Type B pancreatic cell (in vitro differentiated cells): ENCODE results near the gene TJAP1. TPM values are rescaled to one million over a fixed set of nuclear protein-coding genes. Genes with fewer than 3 reads are reported as not detected.

Source experiments
- DNase-seq: peaks from one replicate; pipeline ENCODE4 v3.0.0; 2021; ENCODE audit warnings: mixed read lengths; ENCODE audit not compliant: unreplicated experiment; ENCODE audit errors: extremely low spot score
- H3K27ac Mint-ChIP-seq: 2 replicates; pipeline ENCODE4 v1.8.0; 2021; ENCODE audit warnings: mild to moderate bottlenecking, mixed read lengths
- H3K27me3 Mint-ChIP-seq: 2 replicates; pipeline ENCODE4 v1.8.0; 2021; ENCODE audit warnings: mixed read lengths
- H3K36me3 Mint-ChIP-seq: 2 replicates; pipeline ENCODE4 v1.8.0; 2021; ENCODE audit warnings: mixed read lengths
- H3K4me1 Mint-ChIP-seq: one replicate; pipeline ENCODE4 v1.8.0; 2021; ENCODE audit warnings: mixed read lengths; ENCODE audit not compliant: unreplicated experiment
- H3K4me3 Mint-ChIP-seq: 2 replicates; pipeline ENCODE4 v1.8.0; 2021; ENCODE audit warnings: mild to moderate bottlenecking, mixed read lengths
- H3K9me3 Mint-ChIP-seq: 2 replicates; pipeline ENCODE4 v1.8.0; 2021; ENCODE audit warnings: mixed read lengths
- total RNA-seq: library from RNA; stranded (reverse); gene quantifications from 2 replicates; pipeline ENCODE4 v1.2.1, GENCODE V29; 2021; ENCODE audit warnings: low replicate concordance
- TF ChIP-seq, protein P1 (sequence below): fragments of 200-600 bp; sonication (generic); conservative IDR thresholded peaks from 2 replicates; pipeline ENCODE4 v1.5.0; 2021; ENCODE audit warnings: antibody characterized with exemption, mild to moderate bottlenecking

TJAP1 gene
- total RNA-seq, 1 donor from 2014 or later = 44.5 TPM

DNA sequence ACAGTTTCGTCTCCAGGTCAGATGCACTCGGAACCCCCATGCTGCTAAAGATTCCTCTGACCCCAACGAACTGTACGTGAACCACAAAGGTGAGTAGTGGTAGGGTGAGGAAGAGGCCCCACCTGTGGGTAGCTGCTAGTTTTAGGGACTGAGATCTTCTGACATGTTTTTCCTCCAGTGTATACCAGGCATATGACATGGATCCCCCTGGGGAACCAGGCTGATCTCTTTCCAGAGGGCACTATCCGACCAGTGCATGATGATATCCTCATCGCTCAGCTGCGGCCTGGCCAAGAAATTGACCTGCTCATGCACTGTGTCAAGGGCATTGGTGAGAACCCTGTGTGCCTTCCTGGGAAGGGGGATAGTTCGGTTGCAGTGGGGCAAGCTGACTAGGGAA, 42.7 kb downstream of the TJAP1 start:
- no peaks in the 10 kb centered on the region for H3K9me3 Mint-ChIP-seq
- H3K4me3 Mint-ChIP-seq = no peak overlapping the region
- TF ChIP-seq, protein P1, sequence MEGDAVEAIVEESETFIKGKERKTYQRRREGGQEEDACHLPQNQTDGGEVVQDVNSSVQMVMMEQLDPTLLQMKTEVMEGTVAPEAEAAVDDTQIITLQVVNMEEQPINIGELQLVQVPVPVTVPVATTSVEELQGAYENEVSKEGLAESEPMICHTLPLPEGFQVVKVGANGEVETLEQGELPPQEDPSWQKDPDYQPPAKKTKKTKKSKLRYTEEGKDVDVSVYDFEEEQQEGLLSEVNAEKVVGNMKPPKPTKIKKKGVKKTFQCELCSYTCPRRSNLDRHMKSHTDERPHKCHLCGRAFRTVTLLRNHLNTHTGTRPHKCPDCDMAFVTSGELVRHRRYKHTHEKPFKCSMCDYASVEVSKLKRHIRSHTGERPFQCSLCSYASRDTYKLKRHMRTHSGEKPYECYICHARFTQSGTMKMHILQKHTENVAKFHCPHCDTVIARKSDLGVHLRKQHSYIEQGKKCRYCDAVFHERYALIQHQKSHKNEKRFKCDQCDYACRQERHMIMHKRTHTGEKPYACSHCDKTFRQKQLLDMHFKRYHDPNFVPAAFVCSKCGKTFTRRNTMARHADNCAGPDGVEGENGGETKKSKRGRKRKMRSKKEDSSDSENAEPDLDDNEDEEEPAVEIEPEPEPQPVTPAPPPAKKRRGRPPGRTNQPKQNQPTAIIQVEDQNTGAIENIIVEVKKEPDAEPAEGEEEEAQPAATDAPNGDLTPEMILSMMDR = no peak
- H3K27ac Mint-ChIP-seq = no peak overlapping the region
- no peak for DNase-seq
- H3K36me3 Mint-ChIP-seq = peaks cover 25% of the 10 kb centered on the region
- peaks cover 7% of the 10 kb centered on the region for H3K4me1 Mint-ChIP-seq
- H3K27me3 Mint-ChIP-seq = no peaks in the 10 kb centered on the region

DNA sequence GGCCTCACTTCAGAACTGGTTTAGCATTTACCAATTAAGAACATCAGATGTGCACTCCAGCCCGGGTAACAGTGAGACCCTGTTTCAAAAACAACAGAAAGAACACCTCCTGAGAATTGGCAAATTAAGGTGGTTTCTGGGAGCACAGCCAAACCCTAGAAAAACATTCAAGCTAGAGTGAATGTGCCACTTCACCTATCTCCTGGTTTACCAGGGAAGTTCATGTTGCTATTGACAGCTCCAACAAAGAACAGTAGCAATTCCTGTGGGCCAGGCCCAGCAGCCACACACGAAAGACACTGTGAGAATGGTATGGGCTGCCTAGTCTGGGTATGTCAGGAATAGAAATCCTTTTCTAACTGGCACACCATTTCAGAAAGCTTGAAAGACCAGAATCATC, 44.5 kb downstream of the TJAP1 start:
- DNase-seq = no peak
- H3K4me1 Mint-ChIP-seq = no peaks in the 10 kb centered on the region
- TF ChIP-seq, protein P1 = no peak
- no peaks in the 10 kb centered on the region for H3K9me3 Mint-ChIP-seq
- no peak overlapping the region for H3K4me3 Mint-ChIP-seq
- no peaks in the 10 kb centered on the region for H3K27me3 Mint-ChIP-seq
- H3K36me3 Mint-ChIP-seq = peaks cover 21% of the 10 kb centered on the region
- no peak overlapping the region for H3K27ac Mint-ChIP-seq

DNA sequence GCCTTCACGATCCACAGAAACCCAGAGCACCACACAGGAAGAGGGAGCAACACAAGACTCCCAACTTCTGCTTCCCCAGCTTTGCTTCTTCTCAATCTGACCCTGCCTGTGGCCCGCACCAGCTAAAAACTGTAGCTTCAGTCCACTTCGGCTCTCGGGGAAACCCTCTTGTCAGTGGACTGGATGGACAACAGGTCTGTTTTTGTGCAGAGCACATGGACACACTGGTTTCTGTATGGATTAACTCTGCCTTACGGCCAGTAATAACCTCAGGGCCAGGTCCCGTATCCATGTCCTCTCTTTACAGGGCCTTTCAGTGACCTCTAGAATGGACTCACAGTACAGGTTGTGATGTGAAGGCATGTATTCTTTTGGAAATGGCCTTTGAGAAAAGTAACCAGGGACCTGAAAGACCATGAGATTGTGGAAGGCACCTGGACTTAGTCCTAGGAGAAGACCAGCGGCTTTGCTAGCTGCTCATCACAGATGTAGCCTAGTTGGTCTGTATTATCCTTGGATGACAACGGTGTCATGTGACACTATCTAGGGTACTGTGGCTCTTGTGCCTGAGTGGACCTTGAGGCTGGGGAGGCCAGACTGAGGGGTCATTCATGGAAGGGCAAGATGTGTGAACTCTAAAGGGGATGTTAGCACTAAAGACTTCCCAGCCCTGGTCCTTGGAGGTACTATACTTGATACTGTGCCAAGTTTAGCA, 45.3 kb downstream of the TJAP1 start:
- Mint-ChIP-seq H3K9me3 (no peaks in the 10 kb centered on the region), H3K27me3 (no peaks in the 10 kb centered on the region), H3K4me1 (no peaks in the 10 kb centered on the region), H3K4me3 (no peak overlapping the region), H3K36me3 (peaks cover 21% of the 10 kb centered on the region), H3K27ac (no peak overlapping the region)
- no peak for DNase-seq
- TF ChIP-seq, protein P1 = no peak

DNA sequence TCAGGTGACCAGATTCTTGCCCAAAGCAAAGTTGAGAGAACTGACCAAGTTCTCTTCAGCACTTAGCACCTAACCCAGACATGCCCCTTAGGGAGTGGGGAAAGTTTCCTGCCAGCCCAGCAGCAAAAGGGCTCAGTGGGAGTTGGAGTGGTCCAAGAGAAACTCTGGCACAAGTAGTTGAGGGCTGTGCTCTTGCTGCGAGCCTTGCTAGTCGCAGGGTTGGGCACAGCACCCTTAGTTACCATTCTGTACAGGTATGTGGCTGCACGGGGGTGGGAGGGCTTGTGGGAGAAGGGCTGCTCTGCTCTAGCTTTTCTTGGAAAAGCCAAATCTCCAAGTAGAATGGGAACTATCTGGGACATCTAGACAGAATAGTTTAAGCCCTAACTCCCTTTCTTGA, 45.9 kb downstream of the TJAP1 start:
- Mint-ChIP-seq H3K4me1 (no peaks in the 10 kb centered on the region), H3K27me3 (no peaks in the 10 kb centered on the region), H3K36me3 (peaks cover 21% of the 10 kb centered on the region), H3K27ac (no peak overlapping the region), H3K9me3 (no peaks in the 10 kb centered on the region), H3K4me3 (no peak overlapping the region)
- TF ChIP-seq, protein P1 = no peak
- no peak for DNase-seq

DNA sequence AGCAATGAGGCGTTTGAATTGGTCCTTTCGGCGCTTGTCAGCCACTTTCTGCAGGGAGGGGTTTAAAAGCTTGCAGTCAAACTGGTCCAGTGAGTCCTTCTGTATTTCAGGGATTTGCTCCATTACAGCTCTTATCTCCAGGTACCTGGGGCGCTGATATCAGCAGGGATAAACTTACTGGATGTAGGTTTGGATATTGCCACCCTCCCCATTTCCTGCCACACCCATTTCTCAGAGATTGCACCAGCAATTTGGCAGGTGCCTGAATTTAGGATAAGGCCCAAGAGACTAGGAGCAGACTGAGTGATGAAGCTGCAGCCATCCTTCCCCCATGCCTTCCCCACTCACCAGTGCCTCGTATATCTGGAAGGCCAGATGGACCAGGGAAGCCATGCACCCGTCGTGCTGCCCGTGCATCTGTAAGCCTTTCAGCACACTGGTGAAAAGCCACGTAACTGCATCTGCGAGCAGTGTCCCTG, 47.2 kb downstream of the TJAP1 start:
- peaks cover 21% of the 10 kb centered on the region for H3K36me3 Mint-ChIP-seq
- H3K27ac Mint-ChIP-seq = peak overlapping the region; percentile 72
- no peaks in the 10 kb centered on the region for H3K27me3 Mint-ChIP-seq

More for the DNA sequence above, 47.2 kb downstream of the TJAP1 start:
- TF ChIP-seq, protein P1 = no peak
- Mint-ChIP-seq H3K9me3 (no peaks in the 10 kb centered on the region), H3K4me3 (no peak overlapping the region), H3K4me1 (no peaks in the 10 kb centered on the region)
- DNase-seq = no peak
